ENCODE data around the gene SIK2. TPM values are rescaled to one million over a fixed set of nuclear protein-coding genes. Genes with fewer than 3 reads are reported as not detected.

SIK2 gene
- total and polyA plus RNA-seq, 9 of the 15 experiments (the other 6 are each of a cell fraction or from before 2014, with no cell fraction given) = 0.74 to 11.6 (median 3.8) TPM

DNA sequence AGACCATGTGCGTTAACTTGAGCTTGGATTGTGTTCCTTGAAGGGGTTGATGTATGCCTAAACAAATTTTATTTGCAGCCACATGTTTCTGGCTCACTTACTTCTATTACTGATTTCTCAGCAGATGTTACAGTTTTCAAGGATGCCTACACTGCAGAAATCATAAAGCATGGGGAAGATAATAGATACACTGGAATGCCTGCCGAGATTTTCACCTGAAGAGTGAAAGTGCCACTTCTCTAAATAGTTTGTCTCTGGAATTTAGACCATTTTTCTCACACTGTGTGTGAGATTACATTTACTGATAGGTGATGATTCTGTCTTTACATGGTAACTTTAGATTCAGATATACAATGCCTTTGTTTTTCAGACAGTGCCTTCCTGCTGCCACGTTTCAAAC is 81.6 kb downstream of the SIK2 start (continued):
- TF ChIP-seq, protein P1, sequence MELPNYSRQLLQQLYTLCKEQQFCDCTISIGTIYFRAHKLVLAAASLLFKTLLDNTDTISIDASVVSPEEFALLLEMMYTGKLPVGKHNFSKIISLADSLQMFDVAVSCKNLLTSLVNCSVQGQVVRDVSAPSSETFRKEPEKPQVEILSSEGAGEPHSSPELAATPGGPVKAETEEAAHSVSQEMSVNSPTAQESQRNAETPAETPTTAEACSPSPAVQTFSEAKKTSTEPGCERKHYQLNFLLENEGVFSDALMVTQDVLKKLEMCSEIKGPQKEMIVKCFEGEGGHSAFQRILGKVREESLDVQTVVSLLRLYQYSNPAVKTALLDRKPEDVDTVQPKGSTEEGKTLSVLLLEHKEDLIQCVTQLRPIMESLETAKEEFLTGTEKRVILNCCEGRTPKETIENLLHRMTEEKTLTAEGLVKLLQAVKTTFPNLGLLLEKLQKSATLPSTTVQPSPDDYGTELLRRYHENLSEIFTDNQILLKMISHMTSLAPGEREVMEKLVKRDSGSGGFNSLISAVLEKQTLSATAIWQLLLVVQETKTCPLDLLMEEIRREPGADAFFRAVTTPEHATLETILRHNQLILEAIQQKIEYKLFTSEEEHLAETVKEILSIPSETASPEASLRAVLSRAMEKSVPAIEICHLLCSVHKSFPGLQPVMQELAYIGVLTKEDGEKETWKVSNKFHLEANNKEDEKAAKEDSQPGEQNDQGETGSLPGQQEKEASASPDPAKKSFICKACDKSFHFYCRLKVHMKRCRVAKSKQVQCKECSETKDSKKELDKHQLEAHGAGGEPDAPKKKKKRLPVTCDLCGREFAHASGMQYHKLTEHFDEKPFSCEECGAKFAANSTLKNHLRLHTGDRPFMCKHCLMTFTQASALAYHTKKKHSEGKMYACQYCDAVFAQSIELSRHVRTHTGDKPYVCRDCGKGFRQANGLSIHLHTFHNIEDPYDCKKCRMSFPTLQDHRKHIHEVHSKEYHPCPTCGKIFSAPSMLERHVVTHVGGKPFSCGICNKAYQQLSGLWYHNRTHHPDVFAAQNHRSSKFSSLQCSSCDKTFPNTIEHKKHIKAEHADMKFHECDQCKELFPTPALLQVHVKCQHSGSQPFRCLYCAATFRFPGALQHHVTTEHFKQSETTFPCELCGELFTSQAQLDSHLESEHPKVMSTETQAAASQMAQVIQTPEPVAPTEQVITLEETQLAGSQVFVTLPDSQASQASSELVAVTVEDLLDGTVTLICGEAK (IDR thresholded peaks at IDR 0.05) = no peak
- TF ChIP-seq, protein P1 (CRISPR knock-in tag; IDR thresholded peaks at IDR 0.05) = no peak
- no peak for TF ChIP-seq BDP1 (IDR thresholded peaks at IDR 0.05; ENCODE audit: insufficient read depth, insufficient read length)
- TF ChIP-seq, protein P2, sequence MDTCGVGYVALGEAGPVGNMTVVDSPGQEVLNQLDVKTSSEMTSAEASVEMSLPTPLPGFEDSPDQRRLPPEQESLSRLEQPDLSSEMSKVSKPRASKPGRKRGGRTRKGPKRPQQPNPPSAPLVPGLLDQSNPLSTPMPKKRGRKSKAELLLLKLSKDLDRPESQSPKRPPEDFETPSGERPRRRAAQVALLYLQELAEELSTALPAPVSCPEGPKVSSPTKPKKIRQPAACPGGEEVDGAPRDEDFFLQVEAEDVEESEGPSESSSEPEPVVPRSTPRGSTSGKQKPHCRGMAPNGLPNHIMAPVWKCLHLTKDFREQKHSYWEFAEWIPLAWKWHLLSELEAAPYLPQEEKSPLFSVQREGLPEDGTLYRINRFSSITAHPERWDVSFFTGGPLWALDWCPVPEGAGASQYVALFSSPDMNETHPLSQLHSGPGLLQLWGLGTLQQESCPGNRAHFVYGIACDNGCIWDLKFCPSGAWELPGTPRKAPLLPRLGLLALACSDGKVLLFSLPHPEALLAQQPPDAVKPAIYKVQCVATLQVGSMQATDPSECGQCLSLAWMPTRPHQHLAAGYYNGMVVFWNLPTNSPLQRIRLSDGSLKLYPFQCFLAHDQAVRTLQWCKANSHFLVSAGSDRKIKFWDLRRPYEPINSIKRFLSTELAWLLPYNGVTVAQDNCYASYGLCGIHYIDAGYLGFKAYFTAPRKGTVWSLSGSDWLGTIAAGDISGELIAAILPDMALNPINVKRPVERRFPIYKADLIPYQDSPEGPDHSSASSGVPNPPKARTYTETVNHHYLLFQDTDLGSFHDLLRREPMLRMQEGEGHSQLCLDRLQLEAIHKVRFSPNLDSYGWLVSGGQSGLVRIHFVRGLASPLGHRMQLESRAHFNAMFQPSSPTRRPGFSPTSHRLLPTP (IDR thresholded peaks at IDR 0.05; ENCODE audit: borderline replicate concordance, extremely low read depth, insufficient read length) = no peak
- TF ChIP-seq, protein P3, sequence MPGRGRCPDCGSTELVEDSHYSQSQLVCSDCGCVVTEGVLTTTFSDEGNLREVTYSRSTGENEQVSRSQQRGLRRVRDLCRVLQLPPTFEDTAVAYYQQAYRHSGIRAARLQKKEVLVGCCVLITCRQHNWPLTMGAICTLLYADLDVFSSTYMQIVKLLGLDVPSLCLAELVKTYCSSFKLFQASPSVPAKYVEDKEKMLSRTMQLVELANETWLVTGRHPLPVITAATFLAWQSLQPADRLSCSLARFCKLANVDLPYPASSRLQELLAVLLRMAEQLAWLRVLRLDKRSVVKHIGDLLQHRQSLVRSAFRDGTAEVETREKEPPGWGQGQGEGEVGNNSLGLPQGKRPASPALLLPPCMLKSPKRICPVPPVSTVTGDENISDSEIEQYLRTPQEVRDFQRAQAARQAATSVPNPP (IDR thresholded peaks at IDR 0.05; ENCODE audit: borderline replicate concordance, insufficient read depth, insufficient read length) = no peak
- TF ChIP-seq, protein P4, sequence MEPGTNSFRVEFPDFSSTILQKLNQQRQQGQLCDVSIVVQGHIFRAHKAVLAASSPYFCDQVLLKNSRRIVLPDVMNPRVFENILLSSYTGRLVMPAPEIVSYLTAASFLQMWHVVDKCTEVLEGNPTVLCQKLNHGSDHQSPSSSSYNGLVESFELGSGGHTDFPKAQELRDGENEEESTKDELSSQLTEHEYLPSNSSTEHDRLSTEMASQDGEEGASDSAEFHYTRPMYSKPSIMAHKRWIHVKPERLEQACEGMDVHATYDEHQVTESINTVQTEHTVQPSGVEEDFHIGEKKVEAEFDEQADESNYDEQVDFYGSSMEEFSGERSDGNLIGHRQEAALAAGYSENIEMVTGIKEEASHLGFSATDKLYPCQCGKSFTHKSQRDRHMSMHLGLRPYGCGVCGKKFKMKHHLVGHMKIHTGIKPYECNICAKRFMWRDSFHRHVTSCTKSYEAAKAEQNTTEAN (CRISPR knock-in tag; IDR thresholded peaks at IDR 0.05) = no peak
- TF ChIP-seq SMARCE1 (IDR thresholded peaks at IDR 0.05) = no peak
- TF ChIP-seq MECOM (CRISPR knock-in tag; IDR thresholded peaks at IDR 0.05) = no peak
- TF ChIP-seq CHD4 (IDR thresholded peaks at IDR 0.05; ENCODE audit: insufficient read depth, insufficient replicate concordance, low read depth, low read length, poor library complexity, severe bottlenecking) = no peak
